H9 (cell line): Measurements from ENCODE around the gene NKAIN2. TPM values are rescaled to one million over a fixed set of nuclear protein-coding genes. Genes with fewer than 3 reads are reported as not detected.

Source experiments
- DNase-seq: peaks from one replicate; pipeline ENCODE4 v3.0.0-alpha.2; 2017
- H2AFZ ChIP-seq: one replicate; pipeline ENCODE4 v1.6.1; 2013; ENCODE audit warnings: mild to moderate bottlenecking, low read length, control low read depth, moderate library complexity
- H2AK5ac ChIP-seq: 2 replicates; pipeline ENCODE4 v1.6.1; 2013; ENCODE audit warnings: low read length, control low read depth, mixed read lengths; ENCODE audit not compliant: insufficient read length
- H2BK120ac ChIP-seq: one replicate; pipeline ENCODE4 v1.6.1; 2013; ENCODE audit warnings: low read depth, mild to moderate bottlenecking, low read length, control low read depth, inconsistent platforms; ENCODE audit not compliant: poor library complexity, severe bottlenecking
- H2BK12ac ChIP-seq: 2 replicates; pipeline ENCODE4 v1.6.1; 2013; ENCODE audit warnings: low read length, control low read depth, mixed read lengths, low read depth; ENCODE audit not compliant: insufficient read length
- H2BK15ac ChIP-seq: 2 replicates; pipeline ENCODE4 v1.6.1; 2013; ENCODE audit warnings: low read depth, low read length, control low read depth
- H2BK20ac ChIP-seq: one replicate; pipeline ENCODE4 v1.6.1; 2013; ENCODE audit warnings: low read depth, mild to moderate bottlenecking, low read length, control low read depth, inconsistent platforms; ENCODE audit not compliant: poor library complexity, severe bottlenecking
- H2BK5ac ChIP-seq: 2 replicates; pipeline ENCODE4 v1.6.1; 2013; ENCODE audit warnings: low read length, control low read depth, mixed read lengths; ENCODE audit not compliant: insufficient read length
- H3K14ac ChIP-seq: 2 replicates; pipeline ENCODE4 v1.6.1; 2013; ENCODE audit warnings: low read length, control low read depth; ENCODE audit not compliant: insufficient read depth
- H3K18ac ChIP-seq: 2 replicates; pipeline ENCODE4 v1.6.1; 2013; ENCODE audit warnings: low read depth, mild to moderate bottlenecking, mixed read lengths, low read length, control low read depth; ENCODE audit not compliant: insufficient read length
- H3K23ac ChIP-seq: 2 replicates; pipeline ENCODE4 v1.6.1; 2013; ENCODE audit warnings: low read length, control low read depth, mixed read lengths, low read depth; ENCODE audit not compliant: insufficient read length
- H3K23me2 ChIP-seq: 2 replicates; pipeline ENCODE4 v1.6.1; 2013; ENCODE audit warnings: low read depth, mild to moderate bottlenecking, mixed read lengths, low read length, control low read depth; ENCODE audit not compliant: insufficient read length, poor library complexity, severe bottlenecking
- H3K27ac ChIP-seq: 2 replicates; pipeline ENCODE4 v1.5.1; 2013; ENCODE audit warnings: low read length, control low read depth, mixed read lengths, low read depth; ENCODE audit not compliant: insufficient read length
- H3K27me3 ChIP-seq: 2 replicates; pipeline ENCODE4 v1.6.1; 2013; ENCODE audit warnings: low read length, control low read depth, inconsistent platforms; ENCODE audit not compliant: insufficient read depth
- H3K4ac ChIP-seq: 2 replicates; pipeline ENCODE4 v1.6.1; 2013; ENCODE audit warnings: low read depth, mild to moderate bottlenecking, control low read depth, inconsistent platforms, low read length, moderate library complexity
- H3K4me1 ChIP-seq: 2 replicates; pipeline ENCODE4 v1.6.1; 2013; ENCODE audit warnings: low read length, control low read depth, inconsistent platforms; ENCODE audit not compliant: insufficient read depth
- H3K4me2 ChIP-seq: 2 replicates; pipeline ENCODE4 v1.6.1; 2013; ENCODE audit warnings: low read length, control low read depth, mixed read lengths; ENCODE audit not compliant: insufficient read length, insufficient read depth
- H3K56ac ChIP-seq: 2 replicates; pipeline ENCODE4 v1.6.1; 2013; ENCODE audit warnings: low read depth, mild to moderate bottlenecking, mixed read lengths, low read length, control low read depth; ENCODE audit not compliant: insufficient read length
- H3K79me1 ChIP-seq: 2 replicates; pipeline ENCODE4 v1.6.1; 2013; ENCODE audit warnings: low read depth, mild to moderate bottlenecking, moderate library complexity, low read length, control low read depth, inconsistent platforms; ENCODE audit not compliant: insufficient read depth, poor library complexity, severe bottlenecking
- H3K79me2 ChIP-seq: 2 replicates; pipeline ENCODE4 v1.6.1; 2013; ENCODE audit warnings: low read length, control low read depth, inconsistent platforms; ENCODE audit not compliant: insufficient read depth
- H3K9ac ChIP-seq: 2 replicates; pipeline ENCODE4 v1.6.1; 2013; ENCODE audit warnings: low read length, control low read depth, mixed read lengths; ENCODE audit not compliant: insufficient read length; ENCODE audit errors: extremely low read depth
- H3K9me3 ChIP-seq: one replicate; pipeline ENCODE4 v1.6.1; 2013; ENCODE audit warnings: low read depth, low read length, inconsistent platforms; ENCODE audit not compliant: control insufficient read depth
- H3T11ph ChIP-seq: one replicate; pipeline ENCODE4 v1.6.1; 2013; ENCODE audit warnings: mild to moderate bottlenecking, low read length, control low read depth, inconsistent platforms
- H4K20me1 ChIP-seq: one replicate; pipeline ENCODE4 v1.6.1; 2013; ENCODE audit not compliant: control insufficient read depth, insufficient read length, insufficient read depth
- H4K5ac ChIP-seq: 2 replicates; pipeline ENCODE4 v1.6.1; 2013; ENCODE audit warnings: low read depth, mild to moderate bottlenecking, mixed read lengths, low read length, control low read depth; ENCODE audit not compliant: insufficient read length
- H4K8ac ChIP-seq: replicated peaks from 2 replicates; pipeline ENCODE4 v1.6.1; 2013; ENCODE audit warnings: low read length, control low read depth, mixed read lengths, low read depth; ENCODE audit not compliant: insufficient read length
- H4K91ac ChIP-seq: 2 replicates; pipeline ENCODE4 v1.6.1; 2013; ENCODE audit warnings: low read depth, mild to moderate bottlenecking, moderate library complexity, mixed read lengths, low read length, control low read depth; ENCODE audit not compliant: insufficient read length
- H3K27ac Mint-ChIP-seq, 3 experiments: 2 replicates in 2 of 3; 3 replicates in 1 of 3; pipeline ENCODE4 v1.8.0; 2020 to 2021; ENCODE audit warnings: mixed read lengths in 3 of 3, mild to moderate bottlenecking in 1 of 3, moderate library complexity in 1 of 3
- H3K27me3 Mint-ChIP-seq: 2 replicates; pipeline ENCODE4 v1.8.0; 2021; ENCODE audit warnings: low read depth, mild to moderate bottlenecking, moderate library complexity, mixed read lengths
- H3K36me3 Mint-ChIP-seq, 3 experiments: 2 replicates in 2 of 3; 3 replicates in 1 of 3; pipeline ENCODE4 v1.8.0; 2020 to 2021; ENCODE audit warnings: low read depth in 3 of 3, mixed read lengths in 3 of 3; ENCODE audit not compliant: insufficient read depth in 1 of 3
- H3K4me1 Mint-ChIP-seq, 2 experiments: 2 replicates each; pipeline ENCODE4 v1.8.0; 2020; ENCODE audit warnings: mixed read lengths in 2 of 2
- H3K4me3 Mint-ChIP-seq, 2 experiments: 2 replicates in 1 of 2; 3 replicates in 1 of 2; pipeline ENCODE4 v1.8.0; 2020 to 2021; ENCODE audit warnings: mild to moderate bottlenecking in 2 of 2, mixed read lengths in 2 of 2, moderate library complexity in 1 of 2
- H3K9me3 Mint-ChIP-seq, 2 experiments: 2 replicates in 1 of 2; 3 replicates in 1 of 2; pipeline ENCODE4 v1.8.0; 2020; ENCODE audit warnings: mild to moderate bottlenecking in 2 of 2, mixed read lengths in 2 of 2, moderate library complexity in 1 of 2
- CTCF ChIP-seq: fragments of 200-600 bp; sonication (generic); conservative IDR thresholded peaks from 3 replicates; pipeline ENCODE4 v1.8.0; 2021; ENCODE audit warnings: antibody characterized with exemption, mild to moderate bottlenecking
- WGBS: extraction: QIAGEN DNeasy Blood & Tissue Kit; methylation state at CpG from one replicate; pipeline ENCODE4 v1.1.7; 2013; ENCODE audit warnings: missing lambda C conversion rate, low lambda C conversion rate, mixed read lengths; ENCODE audit not compliant: insufficient read length; ENCODE audit errors: extremely low coverage; 5-methylcytosine and 5-hydroxymethylcytosine counted together
- total RNA-seq: library from RNA; stranded (reverse); gene quantifications from 2 replicates; pipeline ENCODE4 v1.2.1, GENCODE V29; 2021

Gene NKAIN2
- total RNA-seq, 1 experiment from 2014 or later: 0.17 TPM

DNA sequence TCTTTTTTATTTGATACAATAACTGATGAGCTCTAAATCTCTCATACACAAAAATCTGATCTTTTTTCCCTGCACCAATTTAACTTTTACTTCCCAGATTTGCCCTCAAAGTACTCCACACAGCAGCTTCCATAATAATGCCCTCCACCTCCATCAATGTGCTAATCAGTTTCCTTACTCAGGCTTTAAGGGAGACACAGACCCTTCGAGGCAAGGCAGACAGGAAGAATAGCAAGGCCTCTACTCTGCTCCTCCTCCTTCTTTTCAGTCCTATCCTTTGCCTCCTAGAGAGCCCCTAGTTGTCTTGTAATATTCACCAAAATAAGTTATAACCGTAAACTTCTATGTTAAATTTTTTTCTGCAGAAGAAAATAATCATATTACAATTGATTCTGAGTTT is 713.7 kb downstream of the NKAIN2 start:
- H3K23ac ChIP-seq: no peak overlapping the region
- H2AFZ ChIP-seq: no peak overlapping the region
- peaks cover 5 to 11% of the 10 kb centered on the region in 2 experiments for H3K4me1 Mint-ChIP-seq
- no peak overlapping the region for H3T11ph ChIP-seq
- DNase-seq: no peak
- H3K9me3 Mint-ChIP-seq: no peaks in the 10 kb centered on the region; a peak in 1 of 5 replicates
- no peak for TF ChIP-seq CTCF
- no peaks in the 10 kb centered on the region for H3K36me3 Mint-ChIP-seq
- peak overlapping the region in 2 of 3 experiments; percentile 62 to 87; a peak in 5 of 7 replicates for H3K27ac Mint-ChIP-seq
- H3K18ac ChIP-seq: no peak overlapping the region
- no peak overlapping the region for H2BK15ac ChIP-seq
- H3K9me3 ChIP-seq: no peaks in the 10 kb centered on the region
- H4K5ac ChIP-seq: no peak overlapping the region
- H3K79me1 ChIP-seq: no peaks in the 10 kb centered on the region
- no peaks in the 10 kb centered on the region for H4K20me1 ChIP-seq
- H3K9ac ChIP-seq: no peak overlapping the region
- no peak overlapping the region for H4K91ac ChIP-seq
- H3K27me3 ChIP-seq: no peaks in the 10 kb centered on the region
- H3K4ac ChIP-seq: no peak overlapping the region
- no peak overlapping the region for H2BK120ac ChIP-seq
- no peak overlapping the region for H2BK12ac ChIP-seq
- H3K23me2 ChIP-seq: no peaks in the 10 kb centered on the region
- WGBS: no CpG with 5 or more reads among the region's 2 CpGs
- H3K4me1 ChIP-seq: no peaks in the 10 kb centered on the region
- no peak overlapping the region for H4K8ac ChIP-seq
- H2BK20ac ChIP-seq: no peak overlapping the region
- no peak overlapping the region for H3K27ac ChIP-seq
- H3K4me2 ChIP-seq: no peak overlapping the region
- H2BK5ac ChIP-seq: no peak overlapping the region
- no peak overlapping the region for H3K56ac ChIP-seq
- no peaks in the 10 kb centered on the region for H3K79me2 ChIP-seq
- no peaks in the 10 kb centered on the region for H3K27me3 Mint-ChIP-seq
- no peak overlapping the region for H2AK5ac ChIP-seq
- no peak overlapping the region for H3K4me3 Mint-ChIP-seq
- H3K14ac ChIP-seq: no peak overlapping the region
